Chondrocyte (in vitro differentiated cells): ENCODE data around the gene DNAH12. TPM values are rescaled to one million over a fixed set of nuclear protein-coding genes. Genes with fewer than 3 reads are reported as not detected.

Source experiments
- DNase-seq: peaks from one replicate; pipeline ENCODE4 v3.0.0; 2021; ENCODE audit warnings: mixed read lengths, low spot score
- H3K27ac Mint-ChIP-seq: one replicate; pipeline ENCODE4 v1.8.0; 2021; ENCODE audit warnings: mild to moderate bottlenecking, moderate library complexity, mixed read lengths; ENCODE audit not compliant: unreplicated experiment
- H3K27me3 Mint-ChIP-seq: 2 replicates; pipeline ENCODE4 v1.8.0; 2021; ENCODE audit warnings: low read depth, mixed read lengths
- H3K36me3 Mint-ChIP-seq: 2 replicates; pipeline ENCODE4 v1.8.0; 2021; ENCODE audit warnings: low read depth, mixed read lengths
- H3K4me1 Mint-ChIP-seq: 2 replicates; pipeline ENCODE4 v1.8.0; 2021; ENCODE audit warnings: low read depth, mild to moderate bottlenecking, mixed read lengths
- H3K4me3 Mint-ChIP-seq: one replicate; pipeline ENCODE4 v1.8.0; 2021; ENCODE audit warnings: mild to moderate bottlenecking, moderate library complexity, mixed read lengths; ENCODE audit not compliant: unreplicated experiment
- H3K9me3 Mint-ChIP-seq: 2 replicates; pipeline ENCODE4 v1.8.0; 2021; ENCODE audit warnings: low read depth, mixed read lengths
- long read RNA-seq: library from polyadenylated mRNA; stranded (forward); transcript quantifications from one replicate; pipeline ENCODE4 v2.0.0, GENCODE V29; 2021
- total RNA-seq: library from RNA; stranded (reverse); gene quantifications from 3 replicates; pipeline ENCODE4 v1.2.1, GENCODE V29; 2021
- TF ChIP-seq, protein P1 (sequence below): fragments of 200-600 bp; sonication (generic); IDR thresholded peaks from 2 replicates; pipeline ENCODE4 v1.5.0; 2021; ENCODE audit warnings: antibody characterized with exemption, mild to moderate bottlenecking, moderate library complexity

DNAH12 gene
- 0.02 to 0.29 TPM (median 0.15 TPM) in 3 replicates for total RNA-seq
- long read RNA-seq, result 0 reads

DNA sequence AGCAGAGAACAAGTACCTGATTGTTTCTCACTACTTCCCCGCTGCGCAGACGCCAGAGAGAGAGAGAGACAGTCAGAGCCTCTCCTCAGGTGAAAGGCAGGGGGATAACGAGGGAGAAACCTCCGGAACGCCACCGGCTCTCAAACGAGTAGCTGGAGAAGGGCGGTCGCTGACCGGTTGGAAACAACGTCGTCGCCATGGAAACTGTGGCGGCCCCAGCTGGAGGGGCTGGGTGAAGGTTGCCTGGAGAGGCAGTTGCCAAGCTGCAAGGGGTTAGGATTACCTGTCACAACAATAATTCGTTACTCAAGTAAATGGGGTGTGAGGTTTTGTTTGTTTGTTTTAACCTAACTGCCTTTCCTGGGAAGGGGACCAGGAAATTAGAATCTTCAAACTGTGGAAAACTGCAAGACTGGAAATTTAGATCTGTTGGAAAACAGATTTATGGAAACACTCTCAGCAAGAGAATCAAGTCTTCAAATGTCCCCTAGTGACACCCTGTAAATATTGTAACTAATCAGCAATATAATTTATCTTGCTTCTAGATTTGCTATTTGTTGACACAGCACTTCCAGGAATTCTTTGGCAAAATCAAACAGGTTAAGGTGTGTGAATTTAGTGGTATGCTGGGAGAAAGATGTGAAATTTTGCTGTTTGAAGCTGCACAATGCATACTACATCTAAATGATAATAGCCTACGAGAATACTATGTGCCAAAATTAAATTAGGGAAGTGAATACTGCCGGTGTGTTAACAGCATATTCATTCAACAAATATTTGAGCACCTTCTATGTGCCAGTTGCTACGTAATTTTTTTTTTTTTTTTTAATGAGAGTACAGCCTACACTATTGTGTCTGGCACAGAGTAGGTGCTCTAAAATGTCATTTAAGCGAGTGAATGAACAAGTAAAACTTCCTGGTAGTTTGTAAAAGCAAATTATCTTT, at the start of gene DNAH12:
TSS of gene DNAH12 (minus strand) at position 164 of the 945 bp plus-strand sequence. CDS start 1,474 bp downstream, outside the sequence.
- Mint-ChIP-seq H3K27ac (no peak within 1 kb of the TSS), H3K4me1 (peaks cover 12% of the 10 kb centered on the region), H3K27me3 (peaks cover 3% of the 10 kb centered on the region), H3K4me3 (peak within 1 kb of the TSS; percentile 68), H3K9me3 (no peaks in the 10 kb centered on the region), H3K36me3 (no peaks in the 10 kb centered on the region)
- TF ChIP-seq, protein P1, sequence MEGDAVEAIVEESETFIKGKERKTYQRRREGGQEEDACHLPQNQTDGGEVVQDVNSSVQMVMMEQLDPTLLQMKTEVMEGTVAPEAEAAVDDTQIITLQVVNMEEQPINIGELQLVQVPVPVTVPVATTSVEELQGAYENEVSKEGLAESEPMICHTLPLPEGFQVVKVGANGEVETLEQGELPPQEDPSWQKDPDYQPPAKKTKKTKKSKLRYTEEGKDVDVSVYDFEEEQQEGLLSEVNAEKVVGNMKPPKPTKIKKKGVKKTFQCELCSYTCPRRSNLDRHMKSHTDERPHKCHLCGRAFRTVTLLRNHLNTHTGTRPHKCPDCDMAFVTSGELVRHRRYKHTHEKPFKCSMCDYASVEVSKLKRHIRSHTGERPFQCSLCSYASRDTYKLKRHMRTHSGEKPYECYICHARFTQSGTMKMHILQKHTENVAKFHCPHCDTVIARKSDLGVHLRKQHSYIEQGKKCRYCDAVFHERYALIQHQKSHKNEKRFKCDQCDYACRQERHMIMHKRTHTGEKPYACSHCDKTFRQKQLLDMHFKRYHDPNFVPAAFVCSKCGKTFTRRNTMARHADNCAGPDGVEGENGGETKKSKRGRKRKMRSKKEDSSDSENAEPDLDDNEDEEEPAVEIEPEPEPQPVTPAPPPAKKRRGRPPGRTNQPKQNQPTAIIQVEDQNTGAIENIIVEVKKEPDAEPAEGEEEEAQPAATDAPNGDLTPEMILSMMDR, result no peak
- DNase-seq, result no peak

DNA sequence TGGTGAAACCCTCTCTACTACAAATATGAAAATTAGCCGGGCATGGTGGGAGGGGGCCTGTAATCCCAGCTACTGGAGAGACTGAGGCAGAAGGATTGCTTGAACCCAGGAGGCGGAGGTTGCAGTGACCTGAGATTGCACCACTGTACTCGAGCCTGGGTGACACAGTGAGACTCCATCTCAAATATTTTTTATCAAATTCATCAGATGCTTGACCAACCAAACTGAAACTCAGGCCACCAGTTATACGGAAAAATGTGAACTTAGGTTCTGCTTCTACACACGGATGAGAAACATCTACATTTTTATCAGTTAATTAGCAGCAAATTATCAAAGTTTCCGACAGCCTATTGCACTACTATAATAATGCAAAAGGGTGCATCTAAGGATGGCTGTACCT, 48.2 kb upstream of the DNAH12 start:
- H3K4me3 Mint-ChIP-seq, result peak overlapping the region; percentile 90
- TF ChIP-seq, protein P1, result no peak
- no peaks in the 10 kb centered on the region for H3K9me3 Mint-ChIP-seq
- H3K27me3 Mint-ChIP-seq, result no peaks in the 10 kb centered on the region
- peaks cover 56% of the 10 kb centered on the region for H3K4me1 Mint-ChIP-seq
- DNase-seq, result no peak
- peak overlapping the region; percentile 80 for H3K27ac Mint-ChIP-seq
- peaks cover 7% of the 10 kb centered on the region for H3K36me3 Mint-ChIP-seq

DNA sequence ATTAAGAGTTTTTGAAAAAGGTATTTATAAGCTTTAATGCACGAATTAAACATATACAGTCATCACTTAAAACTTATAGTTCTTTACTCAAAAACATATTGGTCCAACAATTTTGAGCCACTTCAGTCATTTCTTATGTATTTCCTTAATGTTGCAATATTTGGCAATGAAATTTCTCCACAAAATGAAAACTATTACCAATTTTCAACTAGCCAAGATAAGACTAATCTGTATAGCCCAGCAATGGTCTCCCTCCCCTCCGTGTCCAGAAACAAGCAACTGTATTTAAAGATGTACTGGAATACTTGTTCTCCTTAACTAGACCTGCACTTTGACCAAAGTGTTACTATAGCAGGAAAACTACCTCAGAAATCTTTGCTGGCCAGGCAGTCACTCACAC, 43.8 kb upstream of the DNAH12 start:
- DNase-seq, result no peak
- Mint-ChIP-seq H3K27ac (peak overlapping the region; percentile 68), H3K9me3 (no peaks in the 10 kb centered on the region), H3K36me3 (peaks cover 10% of the 10 kb centered on the region), H3K4me3 (no peak overlapping the region), H3K27me3 (no peaks in the 10 kb centered on the region), H3K4me1 (peaks cover 69% of the 10 kb centered on the region)
- TF ChIP-seq, protein P1, result no peak

DNA sequence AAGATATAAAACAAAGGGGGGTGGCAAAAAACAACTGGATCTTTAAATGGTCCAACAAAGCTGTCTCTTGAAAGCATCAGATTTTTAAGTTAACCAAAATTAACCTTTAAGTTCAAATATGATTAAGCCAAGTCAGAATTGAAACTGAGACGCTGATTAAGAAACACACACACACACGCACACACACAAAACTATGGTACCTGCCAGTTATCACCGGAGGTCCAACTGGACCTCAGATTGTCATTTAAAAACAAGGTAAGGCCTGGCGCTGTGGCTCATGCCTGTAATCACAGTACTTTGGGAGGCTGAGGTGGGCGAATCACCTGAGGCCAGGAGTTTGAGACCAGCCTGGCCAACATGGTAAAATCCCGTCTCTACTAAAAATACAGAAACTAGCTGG, 42.6 kb upstream of the DNAH12 start:
- TF ChIP-seq, protein P1, result no peak
- DNase-seq, result no peak
- Mint-ChIP-seq H3K27me3 (no peaks in the 10 kb centered on the region), H3K27ac (peak overlapping the region; percentile 79), H3K36me3 (peaks cover 13% of the 10 kb centered on the region), H3K4me3 (no peak overlapping the region), H3K4me1 (peaks cover 61% of the 10 kb centered on the region), H3K9me3 (no peaks in the 10 kb centered on the region)

DNA sequence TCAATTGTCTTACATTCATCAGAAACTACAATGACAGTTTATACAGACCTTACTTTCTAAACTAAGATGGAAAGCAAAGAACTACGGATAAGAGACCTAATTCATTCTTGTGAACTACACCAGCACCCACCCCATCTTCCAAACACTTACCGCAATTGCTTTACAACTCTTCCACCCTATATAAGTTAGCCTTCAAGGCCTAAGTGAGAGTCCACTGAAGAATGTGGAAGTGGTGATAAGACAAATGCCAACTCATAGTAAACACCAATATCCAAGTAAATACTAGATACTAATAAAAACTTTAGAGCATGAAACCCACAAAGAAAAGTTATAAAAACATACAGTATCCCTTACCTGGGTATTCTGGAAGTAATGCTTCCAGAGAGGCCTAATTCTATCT, 39.4 kb upstream of the DNAH12 start:
- H3K9me3 Mint-ChIP-seq, result no peaks in the 10 kb centered on the region
- peaks cover 12% of the 10 kb centered on the region for H3K36me3 Mint-ChIP-seq
- H3K4me3 Mint-ChIP-seq, result no peak overlapping the region
- H3K4me1 Mint-ChIP-seq, result peaks cover 47% of the 10 kb centered on the region
- H3K27me3 Mint-ChIP-seq, result no peaks in the 10 kb centered on the region
- H3K27ac Mint-ChIP-seq, result peak overlapping the region; percentile 22
- no peak for DNase-seq
- TF ChIP-seq, protein P1, result no peak
